ENCODE results near the gene GLDN.

GLDN gene

GRCh38 chr15:51363383-51363782 lies 21.9 kb downstream of the GLDN start:
- no peak for DNase-seq

- no peak for DNase-seq
These were observed 24.0 kb downstream of the GLDN start for GRCh38 chr15:51365417-51365816.

- DNase-seq = no peak
These were observed 24.6 kb downstream of the GLDN start for GRCh38 chr15:51366071-51366470.

GRCh38 chr15:51366920-51367319 lies 25.5 kb downstream of the GLDN start:
- no peak for DNase-seq

- DNase-seq = no peak
These were observed 26.0 kb downstream of the GLDN start for GRCh38 chr15:51367322-51367976.

GRCh38 chr15:51368307-51368706 lies 26.9 kb downstream of the GLDN start:
- no peak for DNase-seq

- DNase-seq = no peak
These were observed 27.4 kb downstream of the GLDN start for GRCh38 chr15:51368751-51369450.

GRCh38 chr15:51369451-51369761 lies 28.0 kb downstream of the GLDN start:
- DNase-seq = no peak

GRCh38 chr15:51371266-51371665 lies 29.8 kb downstream of the GLDN start:
- DNase-seq = no peak

GRCh38 chr15:51374131-51374530 lies 32.7 kb downstream of the GLDN start:
- DNase-seq = no peak

GRCh38 chr15:51375966-51376640 lies 34.6 kb downstream of the GLDN start:
- DNase-seq = no peak

GRCh38 chr15:51377038-51377786 lies 35.8 kb downstream of the GLDN start:
- DNase-seq = no peak

GRCh38 chr15:51378406-51378805 lies 37.0 kb downstream of the GLDN start:
- DNase-seq = no peak

- DNase-seq = no peak
These were observed 37.9 kb downstream of the GLDN start for GRCh38 chr15:51379390-51379789.

GRCh38 chr15:51380999-51381806 lies 39.7 kb downstream of the GLDN start:
- peak; percentile 6 to 10 for DNase-seq

- no peak for DNase-seq
These were observed 41.3 kb downstream of the GLDN start for GRCh38 chr15:51382787-51383186.

GRCh38 chr15:51386029-51386428 lies 44.6 kb downstream of the GLDN start:
- DNase-seq = no peak

GRCh38 chr15:51386486-51386885 lies 45.0 kb downstream of the GLDN start:
- no peak for DNase-seq

GRCh38 chr15:51386960-51387698 lies 45.7 kb downstream of the GLDN start:
- no peak for DNase-seq

GRCh38 chr15:51387699-51388041 lies 46.2 kb downstream of the GLDN start:
- DNase-seq = no peak

GRCh38 chr15:51388726-51389125 lies 47.3 kb downstream of the GLDN start:
- DNase-seq = no peak
